Skeletal muscle tissue (tissue), 4 donors: Measurements from ENCODE around the gene CPA1. TPM values are rescaled to one million over a fixed set of nuclear protein-coding genes. Genes with fewer than 3 reads are reported as not detected.
A peak's percentile ranks its signal among the peaks of the same experiment; 100 is the strongest.

Source experiments
- H3K27ac ChIP-seq: one replicate; pipeline ENCODE4 v1.7.0; 2013; ENCODE audit warnings: mild to moderate bottlenecking, low read depth, low read length, inconsistent platforms
- H3K27me3 ChIP-seq, 3 donors: one replicate each; pipeline ENCODE4 v1.7.0; 2013; ENCODE audit warnings: low read length in 3 of 3; ENCODE audit not compliant: control insufficient read depth in 3 of 3, insufficient read depth in 3 of 3
- H3K36me3 ChIP-seq, 3 donors: one replicate each; pipeline ENCODE4 v1.7.0; 2013; ENCODE audit warnings: low read length in 3 of 3; ENCODE audit not compliant: control insufficient read depth in 3 of 3, insufficient read depth in 3 of 3
- H3K4me1 ChIP-seq, 3 donors: one replicate each; pipeline ENCODE4 v1.7.0; 2013; ENCODE audit warnings: low read length in 3 of 3, mild to moderate bottlenecking in 3 of 3; ENCODE audit not compliant: control insufficient read depth in 3 of 3, insufficient read depth in 3 of 3
- H3K4me3 ChIP-seq, 3 donors: one replicate each; pipeline ENCODE4 v1.7.0; 2013; ENCODE audit warnings: low read length in 3 of 3
- H3K9ac ChIP-seq, 3 donors: one replicate each; pipeline ENCODE4 v1.7.0; 2013; ENCODE audit warnings: low read length in 3 of 3, mild to moderate bottlenecking in 3 of 3, moderate library complexity in 2 of 3, low read depth in 1 of 3
- H3K9me3 ChIP-seq, 3 donors: one replicate each; pipeline ENCODE4 v1.7.0; 2013; ENCODE audit warnings: low read length in 3 of 3; ENCODE audit not compliant: control insufficient read depth in 3 of 3
- total RNA-seq: library from RNA; depleted of rRNA; stranded (reverse); fragments of >200 nt; gene quantifications from one replicate; pipeline ENCODE4 v1.2.3, GENCODE V29; 2014
- donor health status: Osteomylitis.

The CPA1 gene
- total RNA-seq, 1 donor from 2014 or later: 2.6 TPM

GRCh38 chr7:130365088-130365487, 15.2 kb upstream of the CPA1 start:
- peak overlapping the region; percentile 57 for H3K27ac ChIP-seq

GRCh38 chr7:130365511-130366441, 14.5 kb upstream of the CPA1 start:
- Histone ChIP-seq H3K4me1 (peaks cover 47 to 61% (median 54%) of the 10 kb centered on the region in 3 donors), H3K9ac (peak overlapping the region in 2 of 3 donors; percentile 35 to 38), H3K4me3 (peak overlapping the region in 1 of 3 donors; percentile 52), H3K9me3 (no peaks in the 10 kb centered on the region), H3K27me3 (no peaks in the 10 kb centered on the region), H3K36me3 (no peaks in the 10 kb centered on the region), H3K27ac (peak overlapping the region; percentile 57)

More at GRCh38 chr7:130365088-130365487, 15.2 kb upstream of the CPA1 start:
- no peaks in the 10 kb centered on the region for H3K27me3 ChIP-seq
- H3K4me1 ChIP-seq: peaks cover 43 to 58% (median 54%) of the 10 kb centered on the region in 3 donors
- H3K4me3 ChIP-seq: no peak overlapping the region
- no peaks in the 10 kb centered on the region for H3K9me3 ChIP-seq
- peak overlapping the region in 1 of 3 donors; percentile 38 for H3K9ac ChIP-seq
- no peaks in the 10 kb centered on the region for H3K36me3 ChIP-seq

GRCh38 chr7:130366564-130366963, 13.7 kb upstream of the CPA1 start:
- Histone ChIP-seq H3K4me1 (peaks cover 49 to 66% (median 60%) of the 10 kb centered on the region in 3 donors), H3K27me3 (no peaks in the 10 kb centered on the region), H3K9me3 (no peaks in the 10 kb centered on the region), H3K27ac (peak overlapping the region; percentile 57), H3K36me3 (no peaks in the 10 kb centered on the region), H3K4me3 (peak overlapping the region in 1 of 3 donors; percentile 24), H3K9ac (peak overlapping the region in 1 of 3 donors; percentile 43)

- H3K27ac ChIP-seq: no peak overlapping the region
- H3K4me1 ChIP-seq: peaks cover 46 to 64% (median 60%) of the 10 kb centered on the region in 3 donors
- no peaks in the 10 kb centered on the region for H3K9me3 ChIP-seq
- H3K9ac ChIP-seq: peak overlapping the region in 1 of 3 donors; percentile 43
- no peak overlapping the region for H3K4me3 ChIP-seq
- no peaks in the 10 kb centered on the region for H3K27me3 ChIP-seq
- no peaks in the 10 kb centered on the region for H3K36me3 ChIP-seq
Measured at GRCh38 chr7:130367088-130367755, 13.1 kb upstream of the CPA1 start.

GRCh38 chr7:130367836-130368746, 12.2 kb upstream of the CPA1 start:
- H3K9me3 ChIP-seq: no peaks in the 10 kb centered on the region
- no peaks in the 10 kb centered on the region for H3K27me3 ChIP-seq
- no peaks in the 10 kb centered on the region for H3K36me3 ChIP-seq
- no peak overlapping the region for H3K9ac ChIP-seq
- peak overlapping the region; percentile 83 for H3K27ac ChIP-seq
- no peak overlapping the region for H3K4me3 ChIP-seq
- H3K4me1 ChIP-seq: peaks cover 41 to 65% (median 63%) of the 10 kb centered on the region in 3 donors

GRCh38 chr7:130369110-130369711, 11.1 kb upstream of the CPA1 start:
- H3K27me3 ChIP-seq: no peaks in the 10 kb centered on the region
- no peak overlapping the region for H3K9ac ChIP-seq
- H3K27ac ChIP-seq: peak overlapping the region; percentile 83
- H3K4me1 ChIP-seq: peaks cover 50 to 69% (median 65%) of the 10 kb centered on the region in 3 donors
- H3K9me3 ChIP-seq: no peaks in the 10 kb centered on the region
- H3K4me3 ChIP-seq: peak overlapping the region in 1 of 3 donors; percentile 2
- no peaks in the 10 kb centered on the region for H3K36me3 ChIP-seq

GRCh38 chr7:130369831-130370550, 10.3 kb upstream of the CPA1 start:
- no peaks in the 10 kb centered on the region for H3K36me3 ChIP-seq
- H3K27me3 ChIP-seq: no peaks in the 10 kb centered on the region
- no peaks in the 10 kb centered on the region for H3K9me3 ChIP-seq
- H3K4me3 ChIP-seq: no peak overlapping the region
- peaks cover 49 to 63% (median 60%) of the 10 kb centered on the region in 3 donors for H3K4me1 ChIP-seq
- H3K9ac ChIP-seq: no peak overlapping the region
- H3K27ac ChIP-seq: peak overlapping the region; percentile 83

- Histone ChIP-seq H3K27ac (peak overlapping the region; percentile 83), H3K27me3 (no peaks in the 10 kb centered on the region), H3K36me3 (no peaks in the 10 kb centered on the region), H3K4me3 (no peak overlapping the region), H3K4me1 (peaks cover 39 to 53% (median 51%) of the 10 kb centered on the region in 3 donors), H3K9me3 (no peaks in the 10 kb centered on the region), H3K9ac (no peak overlapping the region)
Measured at GRCh38 chr7:130371046-130371445, 9.2 kb upstream of the CPA1 start.
